ENCODE results near the gene PARK7. TPM values are rescaled to one million over a fixed set of nuclear protein-coding genes. Genes with fewer than 3 reads are reported as not detected.

PARK7 gene
- total RNA-seq, 6 experiments from 2014 or later, result 144 to 218 (median 173) TPM

GRCh38 chr1:8022395-8023286, 61.1 kb downstream of the PARK7 start:
- ATAC-seq (no peak), DNase-seq (no peak)
- Histone ChIP-seq H3K36me3 (peaks cover 0 to 61% (median 8%) of the 10 kb centered on the region in 4 donors), H3K27me3 (no peaks in the 10 kb centered on the region), H3K9me3 (no peaks in the 10 kb centered on the region), H3K27ac (peak overlapping the region; percentile 40 to 100 (median 100)), H3K4me3 (peak overlapping the region in 2 of 3 donors; percentile 76 to 78), H3K4me1 (peaks cover 0 to 38% (median 6%) of the 10 kb centered on the region in 4 donors)
- WGBS (ENCODE audit: insufficient coverage, low coverage, low lambda C conversion rate, missing lambda C conversion rate), result 40% methylated on average over 3 of the region's 3 CpGs
- intact Hi-C loops (cut with DNase I), result no loop called here
- no peak for TF ChIP-seq POLR2A (IDR thresholded peaks at IDR 0.05)
- TF ChIP-seq, protein P1, sequence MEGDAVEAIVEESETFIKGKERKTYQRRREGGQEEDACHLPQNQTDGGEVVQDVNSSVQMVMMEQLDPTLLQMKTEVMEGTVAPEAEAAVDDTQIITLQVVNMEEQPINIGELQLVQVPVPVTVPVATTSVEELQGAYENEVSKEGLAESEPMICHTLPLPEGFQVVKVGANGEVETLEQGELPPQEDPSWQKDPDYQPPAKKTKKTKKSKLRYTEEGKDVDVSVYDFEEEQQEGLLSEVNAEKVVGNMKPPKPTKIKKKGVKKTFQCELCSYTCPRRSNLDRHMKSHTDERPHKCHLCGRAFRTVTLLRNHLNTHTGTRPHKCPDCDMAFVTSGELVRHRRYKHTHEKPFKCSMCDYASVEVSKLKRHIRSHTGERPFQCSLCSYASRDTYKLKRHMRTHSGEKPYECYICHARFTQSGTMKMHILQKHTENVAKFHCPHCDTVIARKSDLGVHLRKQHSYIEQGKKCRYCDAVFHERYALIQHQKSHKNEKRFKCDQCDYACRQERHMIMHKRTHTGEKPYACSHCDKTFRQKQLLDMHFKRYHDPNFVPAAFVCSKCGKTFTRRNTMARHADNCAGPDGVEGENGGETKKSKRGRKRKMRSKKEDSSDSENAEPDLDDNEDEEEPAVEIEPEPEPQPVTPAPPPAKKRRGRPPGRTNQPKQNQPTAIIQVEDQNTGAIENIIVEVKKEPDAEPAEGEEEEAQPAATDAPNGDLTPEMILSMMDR (IDR thresholded peaks at IDR 0.05), result no peak

DNA sequence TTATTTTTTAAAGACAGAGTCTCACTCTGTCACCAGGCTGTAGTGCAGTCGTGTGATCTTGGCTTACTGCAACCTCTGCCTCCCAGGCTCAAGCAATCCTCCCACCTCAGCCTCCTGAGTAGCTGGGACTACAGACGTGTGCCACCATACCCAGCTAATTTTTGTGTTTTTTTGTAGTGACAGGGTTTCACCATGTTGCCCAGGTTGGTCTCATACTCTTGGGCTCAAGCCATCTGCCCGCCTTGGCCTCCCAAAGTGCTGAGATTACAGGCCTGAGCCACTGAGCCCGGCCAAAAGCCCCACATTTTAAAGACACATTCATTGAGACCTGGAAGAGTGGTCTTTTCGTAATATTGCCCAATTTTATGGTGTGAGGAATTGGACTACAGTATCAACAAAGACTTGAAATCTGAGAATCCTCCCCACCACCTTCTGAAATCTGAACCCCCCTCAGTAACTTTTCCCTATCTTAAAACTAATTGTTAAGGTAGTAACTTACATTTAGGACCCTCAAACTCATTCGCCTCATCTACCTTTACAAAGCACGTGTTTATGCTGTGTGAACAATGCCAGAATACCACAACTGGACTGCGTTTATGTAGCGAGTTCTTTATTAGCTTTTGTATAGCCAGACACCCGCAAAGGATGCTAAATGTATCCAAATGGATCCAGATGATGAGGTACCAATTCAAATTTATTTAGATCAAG, 61.9 kb downstream of the PARK7 start:
- DNase-seq (no peak), ATAC-seq (no peak)
- peaks cover 0 to 44% (median 9%) of the 10 kb centered on the region in 4 donors for H3K4me1 ChIP-seq
- peak overlapping the region; percentile 40 to 100 (median 100) for H3K27ac ChIP-seq
- intact Hi-C loops (cut with DNase I), result no loop called here
- 23% methylated on average over 10 of the region's 10 CpGs for WGBS (ENCODE audit: insufficient coverage, low coverage, low lambda C conversion rate, missing lambda C conversion rate)
- peak overlapping the region; percentile 70 to 78 (median 76) for H3K4me3 ChIP-seq
- peaks cover 0 to 55% (median 8%) of the 10 kb centered on the region in 4 donors for H3K36me3 ChIP-seq
- H3K27me3 ChIP-seq, result no peaks in the 10 kb centered on the region
- TF ChIP-seq, protein P1 (IDR thresholded peaks at IDR 0.05), result no peak
- peak; percentile 19 for TF ChIP-seq POLR2A (IDR thresholded peaks at IDR 0.05)
- H3K9me3 ChIP-seq, result no peaks in the 10 kb centered on the region

DNA sequence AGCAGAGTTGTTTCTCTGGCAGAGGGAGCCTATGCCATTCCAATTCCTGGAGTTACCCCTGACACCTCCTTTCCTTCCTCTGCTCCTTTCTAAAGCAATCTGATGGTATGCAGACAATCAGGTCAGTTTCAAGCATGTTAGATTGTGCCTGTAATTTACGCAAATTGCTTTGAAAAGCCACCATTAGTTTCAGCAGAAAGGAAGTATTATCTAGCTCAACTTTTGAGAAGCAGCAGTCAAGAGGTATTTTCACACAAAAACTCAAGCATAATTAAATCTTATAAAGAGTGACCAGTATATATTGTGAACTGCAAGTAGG, 62.4 kb downstream of the PARK7 start:
- Histone ChIP-seq H3K27ac (peak overlapping the region; percentile 97 to 100 (median 100)), H3K27me3 (no peaks in the 10 kb centered on the region), H3K9me3 (no peaks in the 10 kb centered on the region), H3K36me3 (peaks cover 0 to 52% (median 8%) of the 10 kb centered on the region in 4 donors), H3K4me1 (peaks cover 0 to 44% (median 9%) of the 10 kb centered on the region in 4 donors), H3K4me3 (peak overlapping the region; percentile 70 to 78 (median 76))
- WGBS (ENCODE audit: insufficient coverage, low coverage, low lambda C conversion rate, missing lambda C conversion rate), result 0% methylated on average over 1 of the region's 1 CpG
- intact Hi-C loops (cut with DNase I), result no loop called here
- TF ChIP-seq, protein P1 (IDR thresholded peaks at IDR 0.05), result no peak
- no peak for TF ChIP-seq POLR2A (IDR thresholded peaks at IDR 0.05)
- ATAC-seq (no peak), DNase-seq (no peak)

GRCh38 chr1:8024329-8024728, 62.8 kb downstream of the PARK7 start:
- peaks cover 0 to 45% (median 8%) of the 10 kb centered on the region in 4 donors for H3K4me1 ChIP-seq
- intact Hi-C loops (cut with DNase I), result no loop called here
- WGBS (ENCODE audit: insufficient coverage, low coverage, low lambda C conversion rate, missing lambda C conversion rate), result 28% methylated on average over 3 of the region's 3 CpGs
- H3K4me3 ChIP-seq, result peak overlapping the region; percentile 70 to 78 (median 76)
- H3K9me3 ChIP-seq, result no peaks in the 10 kb centered on the region
- no peak for ATAC-seq
- H3K36me3 ChIP-seq, result peaks cover 0 to 48% (median 8%) of the 10 kb centered on the region in 4 donors
- no peaks in the 10 kb centered on the region for H3K27me3 ChIP-seq
- peak overlapping the region; percentile 97 to 100 (median 100) for H3K27ac ChIP-seq
- DNase-seq, result no peak
- no peak for TF ChIP-seq POLR2A (IDR thresholded peaks at IDR 0.05)
- TF ChIP-seq, protein P1 (IDR thresholded peaks at IDR 0.05), result no peak

Measured in right lobe of liver (tissue), 6 donors.